Right cardiac atrium (tissue), 5 donors: ENCODE results near the gene MCOLN2. TPM values are rescaled to one million over a fixed set of nuclear protein-coding genes. Genes with fewer than 3 reads are reported as not detected.
A peak's percentile ranks its signal among the peaks of the same experiment; 100 is the strongest.

Experiments used
- ATAC-seq, 2 donors: fragments of 200-7000 bp; cut with Tn5 transposase; one replicate each; pipeline versions ENCODE4 v1.8.0 to v1.9.1; 2020; ENCODE audit warnings: moderate library complexity in 2 of 2, mild to moderate bottlenecking in 1 of 2
- DNase-seq, 3 donors: peaks; one replicate each; pipeline ENCODE4 v3.0.0-alpha.2; 2020
- H3K27ac ChIP-seq: one replicate; pipeline ENCODE4 v1.5.1; 2013; ENCODE audit warnings: mild to moderate bottlenecking, low read length, control low read depth, moderate library complexity
- H3K27me3 ChIP-seq: one replicate; pipeline ENCODE4 v1.6.1; 2013; ENCODE audit not compliant: control insufficient read depth, insufficient read depth
- H3K4me1 ChIP-seq: one replicate; pipeline ENCODE4 v1.6.1; 2013; ENCODE audit warnings: low read length; ENCODE audit not compliant: control insufficient read depth, insufficient read depth
- H3K4me3 ChIP-seq: one replicate; pipeline ENCODE4 v1.5.1; 2013; ENCODE audit warnings: low read length, control low read depth
- H3K9me3 ChIP-seq: one replicate; pipeline ENCODE4 v1.6.1; 2013; ENCODE audit warnings: low read length; ENCODE audit not compliant: control insufficient read depth
- WGBS: extraction: QIAGEN DNeasy Blood & Tissue Kit; methylation state at CpG from one replicate; pipeline ENCODE4 v1.1.7; 2013; 5-methylcytosine and 5-hydroxymethylcytosine counted together
- intact Hi-C, 4 donors: fragments of 100-400 bp; cut with DNase I; formaldehyde crosslinking; loops; one replicate each; pipeline versions ENCODE4 v1.11.0 to v1.14.0; 2022 to 2023
- polyA plus RNA-seq: library from polyadenylated mRNA; stranded (reverse); fragments of 200-250 nt; gene quantifications from one replicate; pipeline ENCODE4 v1.2.3, GENCODE V29; 2013
- total RNA-seq, 4 donors: library from RNA; stranded (reverse); fragmentation: NEBNext Ultra II Directional; extraction: Animal tissue kit (Norgen Biotek cat#: 25700); gene quantifications; one replicate each; pipeline ENCODE4 v1.2.1, GENCODE V29; 2021
- donor health status: healthy with polysubstance abuse.
- donor health status: DM: no; HTN: yes; CAD: no.
- donor health status: DM: no; HTN: no; CAD: no.
- donor health status: DM: no; HTN: yes; CAD: no; lungs with severe emphysema.
- donor health status: DM: yes; HTN: yes; CAD: no.

MCOLN2 gene
- total and polyA plus RNA-seq, 5 donors: 0.32 to 1.1 (median 0.34) TPM

DNA sequence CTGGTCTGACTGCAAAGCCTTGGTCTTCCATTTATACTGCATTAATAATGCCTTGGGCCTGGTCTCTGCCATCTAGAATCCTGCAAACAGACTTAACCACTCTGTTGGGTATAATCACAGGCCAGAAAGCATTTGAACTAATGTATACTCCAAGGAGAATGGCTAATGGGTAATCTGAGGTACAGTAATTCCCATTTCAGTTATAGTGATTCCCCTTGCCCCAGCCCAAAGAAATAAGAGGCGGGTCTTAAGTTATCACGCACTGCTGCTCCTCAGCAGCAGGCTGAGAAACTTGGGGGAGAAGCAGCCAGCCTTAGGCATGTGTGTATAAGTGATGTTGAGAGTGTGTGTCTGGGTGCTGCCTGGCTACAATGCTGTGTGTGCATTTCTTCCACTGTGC, 106.3 kb downstream of the MCOLN2 start:
- intact Hi-C loops: loop anchor here in 1 of 4 donors (10.0 kb wide), 1 partner anchor 106 kb away; no protein-coding TSS in a partner anchor
- no peak for DNase-seq
- no peak for ATAC-seq
- Histone ChIP-seq H3K27ac (no peak overlapping the region), H3K9me3 (no peaks in the 10 kb centered on the region), H3K27me3 (no peaks in the 10 kb centered on the region), H3K4me1 (no peaks in the 10 kb centered on the region), H3K4me3 (no peak overlapping the region)
- WGBS: 88% methylated on average over 2 of the region's 2 CpGs

DNA sequence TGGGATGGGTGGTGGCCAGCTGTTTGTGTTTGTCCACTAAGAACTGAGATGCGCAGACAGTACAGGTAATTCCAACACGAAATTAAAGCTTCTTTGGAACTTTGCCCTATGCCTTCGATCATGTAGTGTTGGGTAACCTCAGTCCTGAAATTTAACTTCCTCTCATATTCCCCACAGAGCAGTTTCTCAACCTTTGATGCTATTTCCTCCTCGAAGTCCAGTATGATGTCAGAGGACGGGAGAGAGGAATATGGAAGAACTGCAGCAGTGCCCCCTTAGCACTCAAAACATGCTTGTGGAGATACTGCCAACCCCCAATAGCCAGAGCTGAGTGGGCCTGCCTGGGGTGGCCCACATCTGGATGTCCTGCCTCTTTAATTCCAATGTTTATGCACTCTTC, 107.5 kb downstream of the MCOLN2 start:
- no peak for DNase-seq
- Histone ChIP-seq H3K4me1 (no peaks in the 10 kb centered on the region), H3K27ac (no peak overlapping the region), H3K4me3 (no peak overlapping the region), H3K9me3 (no peaks in the 10 kb centered on the region), H3K27me3 (no peaks in the 10 kb centered on the region)
- 60% methylated on average over 5 of the region's 5 CpGs for WGBS
- no peak for ATAC-seq
- intact Hi-C loops: loop anchor here in 1 of 4 donors (10.0 kb wide), 1 partner anchor 95 kb away; no protein-coding TSS in a partner anchor

- intact Hi-C loops: loop anchor here in 1 of 4 donors (10.0 kb wide), 1 partner anchor 94 kb away; no protein-coding TSS in a partner anchor
- no peaks in the 10 kb centered on the region for H3K27me3 ChIP-seq
- ATAC-seq: no peak
Observed at GRCh38 chr1:84888753-84889152, 108.2 kb downstream of the MCOLN2 start.

DNA sequence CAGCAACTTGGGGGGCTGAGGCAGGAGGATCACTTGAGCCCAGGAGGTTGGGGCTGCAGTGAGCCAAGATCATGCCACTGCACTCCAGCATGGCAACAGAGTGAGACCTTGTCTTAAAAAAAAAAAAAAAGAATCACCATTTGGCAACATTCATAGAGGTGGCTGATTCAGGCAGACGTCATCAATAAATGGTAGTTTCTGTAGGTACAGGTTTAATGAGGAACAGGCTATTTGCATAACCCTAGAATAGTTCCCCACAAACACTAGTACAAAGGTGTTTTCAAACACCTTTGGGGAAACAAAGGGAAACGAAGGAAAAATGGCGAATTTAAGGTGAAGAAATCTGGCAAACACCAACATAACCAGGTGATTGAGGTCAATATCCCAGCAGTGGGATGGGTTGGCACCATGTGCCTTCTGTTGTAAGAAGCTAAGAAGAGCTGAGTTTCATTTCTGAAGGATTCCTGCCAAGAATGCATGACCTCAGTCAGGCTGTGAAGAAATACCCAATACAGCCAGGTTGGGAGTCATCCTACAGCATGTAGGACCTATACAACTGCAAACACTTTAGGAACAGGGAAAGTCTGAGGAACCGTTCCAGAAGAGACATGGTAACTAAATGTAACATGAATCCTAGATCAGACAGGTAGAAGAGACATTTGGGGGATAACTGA, 109.5 kb downstream of the MCOLN2 start:
- Histone ChIP-seq H3K9me3 (no peaks in the 10 kb centered on the region), H3K27me3 (no peaks in the 10 kb centered on the region), H3K4me1 (peaks cover 2% of the 10 kb centered on the region), H3K27ac (no peak overlapping the region), H3K4me3 (no peak overlapping the region)
- 87% methylated on average over 4 of the region's 4 CpGs for WGBS
- intact Hi-C loops: loop anchor here in 1 of 4 donors (10.0 kb wide), 1 partner anchor 93 kb away; no protein-coding TSS in a partner anchor
- DNase-seq (no peak), ATAC-seq (no peak)

More at GRCh38 chr1:84888753-84889152, 108.2 kb downstream of the MCOLN2 start:
- DNase-seq: no peak
- Histone ChIP-seq H3K4me3 (no peak overlapping the region), H3K4me1 (no peaks in the 10 kb centered on the region), H3K27ac (no peak overlapping the region), H3K9me3 (no peaks in the 10 kb centered on the region)

DNA sequence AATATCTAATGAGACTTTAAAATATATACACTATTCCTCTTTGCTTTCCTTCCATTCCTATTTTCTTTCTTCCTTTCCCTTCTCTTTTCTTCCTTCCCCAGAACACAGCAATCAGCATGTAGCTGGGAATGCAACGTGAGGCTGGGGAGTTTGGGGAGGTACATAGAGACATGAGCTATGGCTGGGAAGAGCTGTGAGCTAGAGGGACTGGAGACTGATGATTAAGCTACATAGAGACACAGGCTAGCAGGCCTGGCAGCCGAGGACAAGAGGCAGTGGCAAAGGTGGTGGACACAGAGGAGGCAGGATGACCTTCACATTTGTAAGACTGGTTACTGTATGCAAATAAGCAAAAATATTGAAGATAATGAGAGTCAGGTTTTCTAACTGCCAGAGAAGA, 111.4 kb downstream of the MCOLN2 start:
- peak; percentile 65 to 67 for ATAC-seq
- Histone ChIP-seq H3K27me3 (no peaks in the 10 kb centered on the region), H3K4me3 (no peak overlapping the region), H3K4me1 (peaks cover 5% of the 10 kb centered on the region), H3K27ac (peak overlapping the region; percentile 53), H3K9me3 (no peaks in the 10 kb centered on the region)
- DNase-seq: no peak
- intact Hi-C loops: loop anchor here in 1 of 4 donors (10.0 kb wide), 1 partner anchor 91 kb away; no protein-coding TSS in a partner anchor
- 40% methylated on average over 2 of the region's 2 CpGs for WGBS

GRCh38 chr1:84884671-84885389, 112.1 kb downstream of the MCOLN2 start:
- intact Hi-C loops: loop anchor here in 1 of 4 donors (10.0 kb wide), 1 partner anchor 90 kb away; no protein-coding TSS in a partner anchor

GRCh38 chr1:84883286-84883685, 113.6 kb downstream of the MCOLN2 start:
- Histone ChIP-seq H3K4me3 (no peak overlapping the region), H3K4me1 (peaks cover 11% of the 10 kb centered on the region), H3K27ac (peak overlapping the region; percentile 52), H3K27me3 (no peaks in the 10 kb centered on the region), H3K9me3 (no peaks in the 10 kb centered on the region)
- intact Hi-C loops: loop anchor here in 1 of 4 donors (10.0 kb wide), 1 partner anchor 88 kb away; no protein-coding TSS in a partner anchor
- ATAC-seq (no peak), DNase-seq (no peak)

More at GRCh38 chr1:84884671-84885389, 112.1 kb downstream of the MCOLN2 start:
- Histone ChIP-seq H3K27me3 (no peaks in the 10 kb centered on the region), H3K4me3 (no peak overlapping the region), H3K4me1 (peaks cover 5% of the 10 kb centered on the region), H3K27ac (peak overlapping the region; percentile 70), H3K9me3 (no peaks in the 10 kb centered on the region)
- no peak for DNase-seq
- 28% methylated on average over 7 of the region's 7 CpGs for WGBS
- ATAC-seq: peak; percentile 87 to 88

GRCh38 chr1:84877592-84877991, 119.3 kb downstream of the MCOLN2 start:
- no peak overlapping the region for H3K27ac ChIP-seq
- H3K4me1 ChIP-seq: peaks cover 13% of the 10 kb centered on the region
- H3K27me3 ChIP-seq: no peaks in the 10 kb centered on the region
- intact Hi-C loops: no loop called here
- no peak overlapping the region for H3K4me3 ChIP-seq
- no peaks in the 10 kb centered on the region for H3K9me3 ChIP-seq
- DNase-seq (no peak), ATAC-seq (no peak)
- WGBS: 81% methylated on average over 4 of the region's 4 CpGs

GRCh38 chr1:84876353-84876752, 120.6 kb downstream of the MCOLN2 start:
- no peak for ATAC-seq
- Histone ChIP-seq H3K4me3 (no peak overlapping the region), H3K9me3 (no peaks in the 10 kb centered on the region), H3K27me3 (no peaks in the 10 kb centered on the region), H3K27ac (no peak overlapping the region), H3K4me1 (peaks cover 16% of the 10 kb centered on the region)
- intact Hi-C loops: no loop called here
- DNase-seq: no peak
- WGBS: 88% methylated on average over 5 of the region's 5 CpGs
